ENCODE data around the gene STING1. TPM values are rescaled to one million over a fixed set of nuclear protein-coding genes. Genes with fewer than 3 reads are reported as not detected.
"Not testable (repeated sequence)": the region's sequence is repeated elsewhere in the genome, so short reads cannot be mapped to it uniquely, and the experiment has no call there.

The STING1 gene
- total and polyA plus RNA-seq, 10 of the 15 experiments (the other 5 are each of a cell fraction or from before 2014, with no cell fraction given) = 10.1 to 56.1 (median 41.0) TPM

DNA sequence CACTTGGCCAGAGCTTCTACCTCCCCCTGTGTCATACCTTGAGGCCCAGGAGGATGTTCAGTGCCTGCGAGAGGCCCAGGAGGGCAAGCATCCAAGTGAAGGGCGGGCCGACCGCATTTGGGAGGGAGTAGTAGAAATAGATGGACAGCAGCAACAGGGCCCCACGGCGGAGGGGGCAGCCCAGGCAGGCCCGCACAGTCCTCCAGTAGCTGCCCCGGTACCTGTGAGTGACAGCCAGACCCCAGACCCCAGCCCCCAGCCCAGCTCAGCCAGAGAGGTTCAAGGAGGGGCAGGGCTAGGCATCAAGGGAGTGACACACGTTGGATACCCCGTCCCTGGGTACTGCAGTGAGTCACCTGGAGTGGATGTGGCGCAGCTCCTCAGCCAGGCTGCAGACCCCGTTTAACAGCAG, 1.4 kb downstream of the STING1 start (continued):
- TF ChIP-seq MXI1 (IDR thresholded peaks at IDR 0.05; ENCODE audit: low read depth, low read length) = no peak
- no peak for TF ChIP-seq SPI1 (IDR thresholded peaks at IDR 0.05; ENCODE audit: borderline replicate concordance, insufficient read depth, low read depth, low read length)
- no peak for TF ChIP-seq EGR1 (IDR thresholded peaks at IDR 0.05; ENCODE audit: borderline replicate concordance in 1 of 2, low read depth in 2 of 2, low read length in 2 of 2)
- TF ChIP-seq SIN3A (IDR thresholded peaks at IDR 0.05; ENCODE audit: low read depth, low read length) = no peak
- TF ChIP-seq FOS (IDR thresholded peaks at IDR 0.05; ENCODE audit: borderline replicate concordance, extremely low read depth, insufficient read length) = no peak
- no peak for TF ChIP-seq MYB (IDR thresholded peaks at IDR 0.05; ENCODE audit: borderline replicate concordance, low read depth, low read length)
- no peak for TF ChIP-seq RFX5 (IDR thresholded peaks at IDR 0.05; ENCODE audit: low read depth, low read length)
- no peak for TF ChIP-seq MEF2A (IDR thresholded peaks at IDR 0.05; ENCODE audit: insufficient read depth, low read depth, low read length)
- TF ChIP-seq HDGF (IDR thresholded peaks at IDR 0.05) = no peak
- no peak for TF ChIP-seq EP300 (IDR thresholded peaks at IDR 0.05; ENCODE audit: borderline replicate concordance in 1 of 2, control insufficient read depth in 1 of 2, low read depth in 2 of 2, low read length in 2 of 2)
- TF ChIP-seq KLF5 (IDR thresholded peaks at IDR 0.05; ENCODE audit: partially characterized antibody) = no peak
- no peak for TF ChIP-seq BCL11A (IDR thresholded peaks at IDR 0.05; ENCODE audit: low read depth, low read length)
- TF ChIP-seq, protein P1, sequence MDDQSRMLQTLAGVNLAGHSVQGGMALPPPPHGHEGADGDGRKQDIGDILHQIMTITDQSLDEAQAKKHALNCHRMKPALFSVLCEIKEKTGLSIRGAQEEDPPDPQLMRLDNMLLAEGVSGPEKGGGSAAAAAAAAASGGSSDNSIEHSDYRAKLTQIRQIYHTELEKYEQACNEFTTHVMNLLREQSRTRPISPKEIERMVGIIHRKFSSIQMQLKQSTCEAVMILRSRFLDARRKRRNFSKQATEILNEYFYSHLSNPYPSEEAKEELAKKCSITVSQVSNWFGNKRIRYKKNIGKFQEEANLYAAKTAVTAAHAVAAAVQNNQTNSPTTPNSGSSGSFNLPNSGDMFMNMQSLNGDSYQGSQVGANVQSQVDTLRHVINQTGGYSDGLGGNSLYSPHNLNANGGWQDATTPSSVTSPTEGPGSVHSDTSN (IDR thresholded peaks at IDR 0.05; ENCODE audit: insufficient replicate concordance, low read depth, low read length) = no peak
- TF ChIP-seq SRF (IDR thresholded peaks at IDR 0.05; ENCODE audit: low read depth in 2 of 2, low read length in 2 of 2) = no peak

DNA sequence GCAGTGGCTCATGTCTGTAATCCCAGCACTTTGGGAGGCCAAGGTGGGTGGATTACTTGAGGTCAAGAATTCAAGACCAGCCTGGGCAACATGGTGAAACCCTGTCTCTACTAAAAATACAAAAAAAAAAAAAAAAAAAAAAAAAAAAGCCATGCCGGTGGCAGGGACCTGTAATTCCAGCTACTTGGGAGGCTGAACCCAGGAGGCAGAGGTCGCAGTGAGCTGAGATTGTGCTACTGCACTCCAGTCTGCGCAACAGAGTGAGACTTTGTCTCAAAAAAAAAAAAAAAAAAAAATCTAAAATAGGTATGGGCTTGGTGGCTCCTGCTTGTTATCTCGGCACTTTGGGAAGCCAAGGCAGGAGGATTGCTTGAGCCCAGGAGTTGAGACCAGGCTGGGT, 2.8 kb downstream of the STING1 start:
- peaks cover 33% of the 10 kb centered on the region for H3K4me1 ChIP-seq (ENCODE audit: control insufficient read depth, insufficient read depth, low read length)
- intact Hi-C loops (cut with micrococcal nuclease; ENCODE audit: unreplicated experiment); ATAC-seq; H3K4me2 ChIP-seq (ENCODE audit: control insufficient read depth, insufficient read depth); H3K79me2 ChIP-seq (ENCODE audit: control insufficient read depth, insufficient read depth, low read length); H3K4me3 ChIP-seq; H3K9me3 ChIP-seq (replicated peaks; ENCODE audit: control insufficient read depth, insufficient read depth, low read length); DNase-seq (ENCODE audit: low read depth, low spot score); FAIRE-seq; H4K20me1 ChIP-seq (ENCODE audit: control insufficient read depth, insufficient read depth); H3K27ac ChIP-seq (ENCODE audit: control insufficient read depth, insufficient read depth); H3K9ac ChIP-seq (ENCODE audit: control insufficient read depth, insufficient read depth, low read length); H3K27me3 ChIP-seq (replicated peaks in 1 of 2; ENCODE audit: control insufficient read depth in 2 of 2, insufficient read depth in 2 of 2, low read length in 1 of 2); H2AFZ ChIP-seq (ENCODE audit: control insufficient read depth, low read depth, low read length); BruUV-seq (replicated peaks); in situ Hi-C loops (cut with MboI); H3K36me3 ChIP-seq (ENCODE audit: control insufficient read depth in 2 of 2, insufficient read depth in 2 of 2, low read length in 1 of 2): not testable (repeated sequence)
- 91% methylated on average over 4 of the region's 4 CpGs for WGBS (ENCODE audit: insufficient coverage, insufficient replicate concordance, low lambda C conversion rate, missing lambda C conversion rate)
- SMC1A ChIA-PET (ENCODE audit: uncharacterized antibody, unreplicated experiment) = interaction anchor here (0.9 to 2.2 kb wide), 3 partner anchors 12 to 57 kb away, joined by 3 to 9 read pairs (median 3); no protein-coding TSS in a partner anchor
- RAD21 ChIA-PET (ENCODE audit: unreplicated experiment) = interaction anchor here (2.0 kb wide), 1 partner anchor 21 kb away, joined by 6 read pairs; no protein-coding TSS in a partner anchor
- CTCF ChIA-PET = interaction anchor here (0.7 to 4.5 kb wide), 4 partner anchors 15 to 33 kb away, joined by 3 to 32 read pairs (median 3); no protein-coding TSS in a partner anchor
- POLR2A ChIA-PET = interaction anchor here (0.6 to 1.7 kb wide), 9 partner anchors 9 to 687 kb away, joined by 3 to 6 read pairs (median 3); no protein-coding TSS in a partner anchor

Measured in GM12878 (cell line).